A549 (cell line): ENCODE results near the gene LCOR. TPM values are rescaled to one million over a fixed set of nuclear protein-coding genes. Genes with fewer than 3 reads are reported as not detected.
A peak's percentile ranks its signal among the peaks of the same experiment; 100 is the strongest.

Source experiments
- ATAC-seq, 2 experiments: fragments of 200-7000 bp in 1 of 2; fragments of >200 bp in 1 of 2; cut with Nextera tagmentation in 1 of 2; cut with Tn5 transposase in 1 of 2; 3 replicates each; pipeline versions ENCODE4 v1.8.0 to v1.9.1; 2018 to 2020; ENCODE audit warnings: mild to moderate bottlenecking in 1 of 2, moderate library complexity in 1 of 2
- CTCF ChIA-PET: fragments of 300-600 bp; sonication (Branson Sonifier 250); formaldehyde crosslinking; extraction: SDS; loops from one replicate; lab custom pipeline; 2021; ENCODE audit warnings: antibody characterized with exemption, inconsistent platforms; lab: Yijun Ruan, JAX
- POLR2A ChIA-PET: fragments of 350-600 bp; formaldehyde crosslinking; extraction: SDS; loops from one replicate; lab custom pipeline; 2021; ENCODE audit warnings: antibody characterized with exemption, inconsistent platforms; lab: Yijun Ruan, JAX
- DNase-seq, 2 experiments: peaks; one replicate each; pipeline versions ENCODE4 v3.0.0 to v3.0.0-alpha.2; 2011 to 2016; ENCODE audit warnings: low read depth in 1 of 2, low spot score in 1 of 2
- FAIRE-seq: peaks from 2 replicates; lab custom pipeline; 2011; peaks lifted over from hg19 to GRCh38; lab: Jason Lieb, UNC
- H3K27ac ChIP-seq, 2 experiments: fragments of >200 bp; sonication (Bioruptor Twin); formaldehyde crosslinking; 3 replicates each; pipeline ENCODE4 v1.5.1; 2016 to 2017
- H3K4me1 ChIP-seq: fragments of >200 bp; sonication (Bioruptor Twin); formaldehyde crosslinking; 3 replicates; pipeline ENCODE4 v1.6.1; 2016
- H3K4me2 ChIP-seq: fragments of >200 bp; sonication (Bioruptor Twin); formaldehyde crosslinking; 3 replicates; pipeline ENCODE4 v1.6.1; 2016
- H3K4me3 ChIP-seq: fragments of >200 bp; sonication (Bioruptor Twin); formaldehyde crosslinking; 3 replicates; pipeline ENCODE4 v1.5.1; 2016
- H3K9me3 ChIP-seq: fragments of >200 bp; sonication (Bioruptor Twin); formaldehyde crosslinking; 3 replicates; pipeline ENCODE4 v1.6.1; 2016
- BHLHE40 ChIP-seq: IDR thresholded peaks from 2 replicates; pipeline ENCODE4 v1.6.1; 2012; ENCODE audit warnings: low read depth, low read length, inconsistent platforms
- CEBPB ChIP-seq, 2 experiments: fragments of >200 bp in 1 of 2; sonication (Bioruptor Twin) in 1 of 2; formaldehyde crosslinking in 1 of 2; IDR thresholded peaks; 2 replicates each; pipeline ENCODE4 v1.6.1; 2012 to 2016
- CHD4 ChIP-seq: fragments of 200-600 bp; sonication (generic); IDR thresholded peaks from 2 replicates; pipeline ENCODE4 v1.6.1; 2016; ENCODE audit warnings: antibody characterized with exemption, mild to moderate bottlenecking, borderline replicate concordance
- ELK1 ChIP-seq: fragments of 150-350 bp; IDR thresholded peaks from 2 replicates; pipeline ENCODE4 v1.6.1; 2014; ENCODE audit warnings: low read depth, mild to moderate bottlenecking, low read length
- FOSB ChIP-seq: fragments of 250-450 bp; sonication (Bioruptor Pico); IDR thresholded peaks from 2 replicates; pipeline ENCODE4 v1.5.0; 2020; ENCODE audit warnings: mild to moderate bottlenecking, moderate library complexity
- FOXS1 ChIP-seq: fragments of 250-450 bp; sonication (Bioruptor Pico); IDR thresholded peaks from 2 replicates; pipeline ENCODE4 v1.5.0; 2020; ENCODE audit warnings: mild to moderate bottlenecking, moderate library complexity
- GATA3 ChIP-seq: IDR thresholded peaks from 2 replicates; pipeline ENCODE4 v1.6.1; 2012; ENCODE audit warnings: borderline replicate concordance
- HDAC2 ChIP-seq: fragments of 200-600 bp; sonication (generic); IDR thresholded peaks from 2 replicates; pipeline ENCODE4 v1.6.1; 2016
- HOXA7 ChIP-seq: fragments of 250-450 bp; sonication (Bioruptor Pico); IDR thresholded peaks from 2 replicates; pipeline ENCODE4 v1.5.0; 2020; ENCODE audit warnings: mild to moderate bottlenecking, moderate library complexity
- HOXB13 ChIP-seq: fragments of 250-450 bp; sonication (Bioruptor Pico); IDR thresholded peaks from 2 replicates; pipeline ENCODE4 v1.5.0; 2020; ENCODE audit warnings: low read depth, mild to moderate bottlenecking, moderate library complexity
- KDM5A ChIP-seq: fragments of 200-600 bp; sonication (generic); IDR thresholded peaks from 2 replicates; pipeline ENCODE4 v1.6.1; 2016; ENCODE audit warnings: antibody characterized with exemption, mild to moderate bottlenecking
- MAFK ChIP-seq: fragments of 450-650 bp; IDR thresholded peaks from 2 replicates; pipeline ENCODE4 v1.6.1; 2014; ENCODE audit not compliant: partially characterized antibody
- MYC ChIP-seq: IDR thresholded peaks from 2 replicates; pipeline ENCODE4 v1.6.1; 2012; ENCODE audit warnings: mild to moderate bottlenecking, inconsistent platforms, low read length, improper control_type of control experiment, borderline replicate concordance
- NR3C1 ChIP-seq: fragments of >200 bp; sonication (Bioruptor Twin); formaldehyde crosslinking; IDR thresholded peaks from 3 replicates; pipeline ENCODE4 v1.6.1; 2017
- POLR2A ChIP-seq: IDR thresholded peaks from 2 replicates; pipeline ENCODE4 v1.6.1; 2012; ENCODE audit warnings: mild to moderate bottlenecking, low read length
- RCOR1 ChIP-seq: fragments of 150-350 bp; IDR thresholded peaks from 2 replicates; pipeline ENCODE4 v1.6.1; 2014; ENCODE audit warnings: antibody characterized with exemption, low read length, low read depth
- RFX5 ChIP-seq: fragments of 450-650 bp; IDR thresholded peaks from 2 replicates; pipeline ENCODE4 v1.7.1; 2014; ENCODE audit warnings: antibody characterized with exemption, mild to moderate bottlenecking, moderate library complexity
- TFCP2L1 ChIP-seq: fragments of 250-450 bp; sonication (Bioruptor Pico); IDR thresholded peaks from 2 replicates; pipeline ENCODE4 v1.5.0; 2021; ENCODE audit warnings: mild to moderate bottlenecking
- TP53 ChIP-seq: fragments of 250-450 bp; sonication (Bioruptor Pico); IDR thresholded peaks from 2 replicates; pipeline ENCODE4 v1.5.0; 2021; ENCODE audit warnings: mild to moderate bottlenecking, moderate library complexity
- ZFP36 ChIP-seq: fragments of 450-650 bp; IDR thresholded peaks from 2 replicates; pipeline ENCODE4 v1.6.1; 2014; ENCODE audit warnings: borderline replicate concordance; ENCODE audit not compliant: partially characterized antibody
- ZSCAN20 ChIP-seq: fragments of 250-450 bp; sonication (Bioruptor Pico); IDR thresholded peaks from 2 replicates; pipeline ENCODE4 v1.8.0; 2022; ENCODE audit warnings: mild to moderate bottlenecking, moderate library complexity
- WGBS: methylation state at CpG from one replicate; pipeline ENCODE4 v1.1.6; 2017; ENCODE audit errors: missing lambda C conversion rate; 5-methylcytosine and 5-hydroxymethylcytosine counted together
- polyA plus RNA-seq, 4 experiments: library from polyadenylated mRNA; depleted of rRNA in 3 of 4; stranded (reverse); fragments of >200 nt; fragmentation: RNase III in 1 of 4; extraction: RNeasy Plus Mini Kit Qiagen cat#74134 plus additional on column Dnase treatment in 1 of 4; gene quantifications; 2 replicates in 3 of 4; 3 replicates in 1 of 4; pipeline ENCODE4 v1.2.3, GENCODE V29; 2011 to 2017
- TF ChIP-seq, protein P1 (sequence below): fragments of 250-450 bp; sonication (Bioruptor Pico); IDR thresholded peaks from 2 replicates; pipeline ENCODE4 v1.5.0; 2021; ENCODE audit warnings: mild to moderate bottlenecking, moderate library complexity, borderline replicate concordance

LCOR gene
- polyA plus RNA-seq, 2 of the 4 experiments (the other 2 are of a cell fraction), result 4.8 to 17.6 TPM

DNA sequence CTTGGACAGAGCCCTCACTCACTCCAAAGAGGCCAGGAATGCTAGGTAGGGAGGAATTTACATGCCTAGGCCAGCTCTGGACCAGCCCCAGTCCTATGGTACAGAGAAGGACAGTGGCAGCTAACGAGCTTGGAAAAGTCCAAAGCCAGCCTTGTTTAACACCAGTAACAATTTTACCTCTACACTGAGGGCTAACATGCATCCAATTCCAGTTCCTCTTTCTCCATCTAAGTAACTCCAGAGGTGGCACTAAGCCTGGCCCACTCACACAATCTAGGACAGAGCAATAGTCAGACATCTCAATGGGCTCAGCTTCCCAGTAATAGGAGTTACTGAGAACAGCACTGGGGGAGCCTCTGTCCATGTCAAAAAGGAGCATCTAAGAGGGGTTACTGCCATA lies 5.7 kb upstream of the LCOR start:
- CTCF ChIA-PET, result interaction anchor here (1.3 to 2.7 kb wide), 5 partner anchors 28 to 431 kb away, joined by 3 to 15 read pairs (median 4); no protein-coding TSS in a partner anchor
- FAIRE-seq, result no peak

GRCh38 chr10:96828609-96829008 lies 3.5 kb upstream of the LCOR start:
- CTCF ChIA-PET, result interaction anchor here (1.7 to 2.7 kb wide), 2 partner anchors 188 kb away, joined by 9 to 15 read pairs; no protein-coding TSS in a partner anchor
- H3K9me3 ChIP-seq, result no peaks in the 10 kb centered on the region
- no peak for ATAC-seq
- H3K4me1 ChIP-seq, result peaks cover 10% of the 10 kb centered on the region
- POLR2A ChIA-PET, result no interaction called here
- no peak overlapping the region for H3K4me2 ChIP-seq
- no peak for DNase-seq
- WGBS, result 84% methylated on average over 5 of the region's 5 CpGs
- H3K4me3 ChIP-seq, result no peak overlapping the region
- no peak for TF ChIP-seq TP53 (CRISPR knock-in tag)
- TF ChIP-seq ZSCAN20 (CRISPR knock-in tag), result no peak
- peak; percentile 40 for TF ChIP-seq ZFP36
- H3K27ac ChIP-seq, result no peak overlapping the region
- no peak for FAIRE-seq

More for the DNA sequence above, 5.7 kb upstream of the LCOR start:
- no peak overlapping the region for H3K27ac ChIP-seq
- TF ChIP-seq CHD4 (no peak), TP53 (CRISPR knock-in tag) (no peak), KDM5A (no peak), RCOR1 (no peak), CEBPB (IDR thresholded peaks at IDR 0.05) (no peak), BHLHE40 (no peak), GATA3 (no peak), ELK1 (no peak), MYC (no peak), HDAC2 (no peak), FOSB (CRISPR knock-in tag) (no peak), ZSCAN20 (CRISPR knock-in tag) (no peak), MAFK (no peak), TFCP2L1 (CRISPR knock-in tag) (no peak), FOXS1 (CRISPR knock-in tag) (no peak), RFX5 (no peak), NR3C1 (no peak)
- TF ChIP-seq, protein P1, sequence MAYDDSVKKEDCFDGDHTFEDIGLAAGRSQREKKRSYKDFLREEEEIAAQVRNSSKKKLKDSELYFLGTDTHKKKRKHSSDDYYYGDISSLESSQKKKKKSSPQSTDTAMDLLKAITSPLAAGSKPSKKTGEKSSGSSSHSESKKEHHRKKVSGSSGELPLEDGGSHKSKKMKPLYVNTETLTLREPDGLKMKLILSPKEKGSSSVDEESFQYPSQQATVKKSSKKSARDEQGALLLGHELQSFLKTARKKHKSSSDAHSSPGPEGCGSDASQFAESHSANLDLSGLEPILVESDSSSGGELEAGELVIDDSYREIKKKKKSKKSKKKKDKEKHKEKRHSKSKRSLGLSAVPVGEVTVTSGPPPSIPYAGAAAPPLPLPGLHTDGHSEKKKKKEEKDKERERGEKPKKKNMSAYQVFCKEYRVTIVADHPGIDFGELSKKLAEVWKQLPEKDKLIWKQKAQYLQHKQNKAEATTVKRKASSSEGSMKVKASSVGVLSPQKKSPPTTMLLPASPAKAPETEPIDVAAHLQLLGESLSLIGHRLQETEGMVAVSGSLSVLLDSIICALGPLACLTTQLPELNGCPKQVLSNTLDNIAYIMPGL, result no peak
- TF ChIP-seq, all 56 proteins: peak for 0
- H3K4me3 ChIP-seq, result no peak overlapping the region
- no peaks in the 10 kb centered on the region for H3K9me3 ChIP-seq
- H3K4me1 ChIP-seq, result peaks cover 10% of the 10 kb centered on the region
- WGBS, result 33% methylated on average over 1 of the region's 1 CpG
- ATAC-seq (peak; percentile 12 to 30; a peak in 2 of 6 replicates), DNase-seq (no peak)
- H3K4me2 ChIP-seq, result no peak overlapping the region
- POLR2A ChIA-PET, result no interaction called here

GRCh38 chr10:96829029-96829773 lies 2.9 kb upstream of the LCOR start:
- CTCF ChIA-PET, result interaction anchor here (0.8 to 1.7 kb wide), 16 partner anchors 8 to 433 kb away, joined by 3 to 9 read pairs (median 3); no protein-coding TSS in a partner anchor
- FAIRE-seq (no peak), DNase-seq (no peak), ATAC-seq (no peak)
- no peaks in the 10 kb centered on the region for H3K9me3 ChIP-seq
- 90% methylated on average over 5 of the region's 5 CpGs for WGBS
- TF ChIP-seq HOXA7 (CRISPR knock-in tag) (no peak), HOXB13 (no peak), POLR2A (no peak)
- H3K4me2 ChIP-seq, result no peak overlapping the region
- POLR2A ChIA-PET, result no interaction called here
- H3K4me3 ChIP-seq, result no peak overlapping the region
- H3K4me1 ChIP-seq, result peaks cover 14% of the 10 kb centered on the region
- H3K27ac ChIP-seq, result no peak overlapping the region
